CMK (cell line): Measurements from ENCODE around the gene ITGA1.
"Not testable (repeated sequence)": the region's sequence is repeated elsewhere in the genome, so short reads cannot be mapped to it uniquely, and the experiment has no call there.

Experiments
- DNase-seq: peaks from one replicate; pipeline ENCODE4 v3.0.0-alpha.2; 2010; ENCODE audit warnings: low read depth

ITGA1 gene

DNA sequence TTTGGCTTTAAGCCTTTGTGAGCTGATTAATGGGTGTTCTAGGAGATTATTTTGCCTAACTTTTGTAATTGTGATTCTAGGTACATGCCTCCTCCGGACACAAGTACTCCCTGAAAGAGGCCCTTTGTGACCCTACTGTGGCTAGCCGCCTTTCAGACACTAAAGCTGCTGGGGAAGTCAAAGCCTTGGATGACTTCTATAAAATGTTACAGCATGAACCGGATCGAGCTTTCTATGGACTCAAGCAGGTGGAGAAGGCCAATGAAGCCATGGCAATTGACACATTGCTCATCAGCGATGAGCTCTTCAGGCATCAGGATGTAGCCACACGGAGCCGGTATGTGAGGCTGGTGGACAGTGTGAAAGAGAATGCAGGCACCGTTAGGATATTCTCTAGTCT is 13.6 kb downstream of the ITGA1 start:
- no peak for DNase-seq

DNA sequence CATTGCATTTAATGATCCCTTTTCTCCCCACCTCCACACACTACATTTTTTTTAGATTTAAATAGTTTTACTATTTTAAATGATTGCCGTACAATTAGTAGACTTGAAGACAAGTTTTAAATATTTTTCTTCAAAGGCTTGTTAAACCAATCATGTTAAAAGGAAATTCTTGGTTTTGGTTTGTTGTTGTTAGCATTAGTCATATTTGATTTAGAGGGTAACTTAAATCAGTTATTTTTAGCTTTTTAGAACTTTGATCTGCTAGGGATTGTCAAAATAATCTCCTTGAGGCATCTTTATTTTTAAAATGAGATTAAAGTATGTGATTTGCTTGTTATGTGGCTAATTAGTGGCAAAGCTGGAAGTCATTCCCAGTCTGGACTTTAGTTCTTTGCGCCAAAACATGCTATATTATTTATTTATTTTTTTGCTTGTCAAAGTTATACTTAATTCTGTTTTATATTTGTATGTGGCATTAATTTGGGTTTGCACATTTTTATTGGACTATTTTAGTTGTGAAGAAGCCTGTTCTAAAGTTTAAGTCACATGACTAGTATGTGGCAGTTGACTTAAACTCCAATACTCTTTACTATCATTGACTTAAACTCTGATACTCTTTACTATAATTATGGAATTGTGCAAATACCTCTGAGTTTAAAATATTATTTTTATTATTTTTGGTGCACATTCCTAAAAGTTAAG is 14.7 kb downstream of the ITGA1 start:
- DNase-seq: no peak

DNA sequence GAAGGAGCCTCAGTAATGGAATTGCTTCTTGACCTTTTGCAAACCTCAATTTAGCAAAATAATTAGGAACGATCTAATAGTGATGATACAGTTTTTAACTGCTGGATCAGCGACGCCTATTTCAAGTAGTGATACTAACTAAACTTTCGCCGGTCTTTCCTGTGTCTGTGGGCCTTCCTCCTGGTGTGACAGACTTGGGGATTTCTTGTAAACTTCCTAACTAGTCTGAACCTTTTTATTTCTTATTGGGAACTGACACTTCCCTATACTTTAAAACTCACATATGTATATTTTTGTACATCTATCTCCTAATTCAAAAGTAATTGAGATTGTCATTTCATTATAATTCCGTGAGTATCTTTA is 15.2 kb downstream of the ITGA1 start:
- DNase-seq: no peak

DNA sequence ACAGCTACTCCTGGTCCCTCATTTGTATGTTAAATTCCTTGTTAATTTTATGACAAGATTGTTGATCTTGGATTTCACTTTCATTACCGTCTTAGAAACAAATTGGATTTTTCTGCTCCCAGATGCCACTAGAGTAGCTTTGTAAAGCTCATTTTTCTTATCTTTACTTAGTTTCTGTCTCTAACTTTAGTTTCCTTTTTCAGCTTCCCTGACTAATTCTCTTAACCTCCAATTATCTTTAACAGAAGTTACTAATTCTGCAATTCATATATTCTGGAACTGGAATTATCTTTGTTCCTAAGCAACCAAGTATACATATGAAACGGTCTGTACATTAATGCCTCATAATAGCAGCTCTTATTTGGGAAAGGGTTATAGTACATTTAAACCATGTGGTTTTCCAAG is 16.7 kb downstream of the ITGA1 start:
- DNase-seq: no peak

DNA sequence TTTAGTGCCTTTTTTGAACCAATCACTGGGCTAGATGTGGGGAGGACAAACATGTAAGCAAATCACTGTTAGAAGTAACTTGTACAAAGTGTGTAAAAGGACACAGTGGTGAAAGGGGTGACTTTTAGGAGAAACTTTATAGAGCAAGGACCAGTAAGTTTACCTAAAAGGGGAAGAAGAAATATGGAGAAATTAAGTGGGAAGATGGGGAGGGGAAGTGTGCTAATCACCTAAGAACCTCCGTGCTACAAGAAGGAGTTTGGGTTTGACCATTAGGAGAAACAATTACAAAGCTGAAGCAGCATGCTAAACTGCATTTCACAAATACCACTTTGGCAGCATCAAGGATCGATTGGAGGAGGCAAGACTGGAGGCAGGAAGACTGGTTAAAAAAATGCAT is 17.3 kb downstream of the ITGA1 start:
- no peak for DNase-seq

DNA sequence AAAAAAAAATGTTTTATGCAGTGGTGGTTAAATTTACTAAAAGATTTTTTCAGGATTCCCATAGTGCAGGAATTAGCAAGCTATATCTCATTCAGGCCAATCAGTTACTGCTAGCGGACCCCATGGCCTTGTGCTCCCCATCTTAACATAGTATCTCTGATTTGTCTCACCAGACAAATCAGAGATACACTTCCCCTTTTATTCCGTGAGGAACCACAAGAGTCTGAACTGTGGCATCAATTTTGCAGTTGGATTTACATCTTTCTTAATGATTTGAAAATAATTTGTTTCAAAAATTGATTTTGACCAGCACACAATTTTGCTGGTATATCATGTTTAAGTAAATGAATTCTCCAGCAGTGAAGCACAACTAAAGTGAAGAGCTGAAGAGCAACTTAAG is 17.9 kb downstream of the ITGA1 start:
- DNase-seq: no peak

DNA sequence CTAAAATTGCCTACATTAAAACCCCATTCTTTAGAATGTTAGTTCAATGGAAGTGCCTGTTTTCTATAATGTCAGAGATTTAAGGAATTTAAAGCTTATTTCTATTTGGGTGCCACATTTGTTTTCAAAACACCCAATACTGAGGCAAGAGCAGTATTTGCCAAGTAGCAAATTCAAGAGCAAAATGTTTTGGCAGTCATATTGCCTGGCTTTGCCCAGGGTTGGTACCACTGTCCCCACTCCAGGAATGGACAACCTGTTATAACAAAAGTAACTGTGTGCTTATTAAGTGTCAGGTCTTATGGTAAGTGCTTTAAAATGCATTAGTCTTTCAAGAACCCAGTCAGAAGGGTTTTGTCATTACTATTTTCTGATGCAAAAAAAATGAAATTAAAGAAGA is 19.3 kb downstream of the ITGA1 start:
- no peak for DNase-seq

DNA sequence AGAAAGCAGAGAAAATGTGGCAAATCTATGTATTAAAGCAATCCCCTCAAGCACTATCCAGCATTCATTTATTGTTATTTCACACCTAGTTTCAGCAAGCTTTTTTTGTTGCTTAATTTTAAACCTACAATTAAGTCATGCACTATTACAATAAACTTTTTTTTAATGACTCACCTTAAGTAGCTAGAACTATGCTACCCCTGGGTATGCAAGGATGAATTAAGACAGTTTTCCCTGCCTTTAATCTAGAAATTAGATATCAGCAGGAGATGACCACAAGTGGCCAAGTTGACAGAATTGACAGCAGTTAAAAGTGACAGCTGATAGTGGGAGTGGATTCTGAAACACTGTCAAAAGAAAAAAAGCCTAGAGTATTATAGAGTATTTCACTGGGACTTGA is 20.0 kb downstream of the ITGA1 start:
- no peak for DNase-seq

DNA sequence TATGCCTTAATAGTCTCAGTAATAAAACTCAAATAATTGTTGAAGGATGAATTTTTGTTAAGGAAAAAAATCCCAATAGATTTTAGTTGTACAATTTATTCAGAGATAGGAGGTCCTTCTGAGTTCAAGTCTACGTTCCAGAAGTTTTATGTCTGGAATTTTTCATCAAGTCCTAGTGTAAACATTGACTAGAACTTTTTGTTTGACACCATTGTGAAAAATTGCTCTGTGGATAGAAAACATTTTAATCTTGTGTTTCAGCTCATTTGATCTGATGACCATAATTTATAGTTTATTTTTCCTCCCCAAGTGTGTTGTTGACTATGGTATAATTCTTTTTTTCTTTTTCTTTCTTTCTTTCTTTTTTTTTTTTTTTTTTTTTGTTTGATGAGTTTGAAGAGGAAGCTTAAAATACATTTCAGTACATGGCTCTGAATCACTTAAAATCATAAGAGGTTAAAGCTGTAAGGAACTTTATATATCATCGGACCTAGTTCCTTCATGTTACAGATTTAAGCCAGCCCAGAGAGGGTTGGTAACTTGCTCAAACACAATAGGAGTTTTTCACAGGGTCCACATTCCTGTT is 20.7 kb downstream of the ITGA1 start:
- no peak for DNase-seq

DNA sequence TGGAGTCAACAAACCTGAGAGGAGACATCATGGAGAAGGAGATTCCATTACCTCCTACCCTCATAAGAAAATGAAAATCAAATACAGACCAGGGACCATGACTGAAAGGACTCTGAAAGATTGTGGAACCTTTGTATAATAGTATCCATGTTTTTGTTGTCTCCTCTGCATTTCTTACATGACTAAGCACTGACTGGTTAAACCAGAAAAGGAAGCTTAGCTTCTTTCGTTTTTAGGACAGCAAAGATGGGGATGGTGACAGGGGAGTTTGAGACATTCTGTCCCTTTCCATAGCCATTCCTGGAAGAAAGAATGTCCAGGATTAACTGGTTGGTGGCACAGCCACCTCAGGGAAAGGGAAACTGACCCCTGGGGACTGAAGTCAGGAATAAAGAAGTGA is 22.2 kb downstream of the ITGA1 start:
- DNase-seq: no peak

DNA sequence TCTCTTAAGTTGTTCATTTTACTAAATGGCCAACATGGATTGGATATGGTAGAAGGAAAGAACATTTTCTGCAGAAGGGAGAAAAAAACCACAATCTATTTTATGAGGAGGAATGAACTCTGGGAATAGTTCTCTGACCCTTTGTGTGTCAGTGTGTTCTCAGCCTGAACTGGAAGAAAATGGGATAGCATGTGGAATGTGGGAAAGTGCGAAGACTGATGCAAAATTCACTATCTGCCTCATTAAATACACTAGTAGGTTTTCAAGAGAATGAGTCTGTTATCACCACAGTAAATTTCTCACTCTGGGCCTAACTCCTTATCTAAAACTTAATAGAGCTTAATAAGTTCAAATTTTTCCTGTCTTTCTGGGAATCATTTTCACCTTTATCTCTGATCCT is 22.7 kb downstream of the ITGA1 start:
- DNase-seq: no peak

DNA sequence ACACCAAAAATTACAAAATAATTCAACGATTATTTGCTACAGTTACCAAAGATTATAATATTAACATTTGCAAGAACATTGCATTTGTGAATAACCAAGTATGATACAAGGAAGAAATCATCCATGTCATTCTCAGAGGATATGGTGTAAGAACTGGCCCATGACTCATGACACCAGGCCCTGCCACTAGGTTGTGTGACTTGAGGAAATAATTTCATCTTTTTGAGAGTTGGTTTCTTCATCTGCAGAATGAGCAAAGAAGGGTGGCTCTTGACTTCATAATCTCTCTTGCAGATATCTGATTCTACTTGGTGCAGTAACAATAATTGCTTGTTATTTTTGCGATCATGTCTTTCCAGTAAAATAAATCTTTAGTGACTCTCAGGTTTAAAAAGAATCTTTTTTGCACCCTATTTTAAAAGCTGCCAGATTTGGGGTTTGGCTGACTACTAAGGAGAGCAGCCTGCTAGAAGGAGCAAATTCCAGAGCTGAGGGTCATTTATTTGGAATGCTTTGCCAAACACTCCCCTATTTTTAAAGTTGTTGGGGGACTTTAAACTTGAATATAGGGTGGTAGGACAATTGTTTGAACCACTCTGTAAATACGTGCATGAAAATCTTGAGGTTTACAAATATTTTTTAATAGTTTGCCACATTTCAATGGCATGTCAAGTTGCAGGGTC is 23.5 kb downstream of the ITGA1 start:
- DNase-seq: no peak

DNA sequence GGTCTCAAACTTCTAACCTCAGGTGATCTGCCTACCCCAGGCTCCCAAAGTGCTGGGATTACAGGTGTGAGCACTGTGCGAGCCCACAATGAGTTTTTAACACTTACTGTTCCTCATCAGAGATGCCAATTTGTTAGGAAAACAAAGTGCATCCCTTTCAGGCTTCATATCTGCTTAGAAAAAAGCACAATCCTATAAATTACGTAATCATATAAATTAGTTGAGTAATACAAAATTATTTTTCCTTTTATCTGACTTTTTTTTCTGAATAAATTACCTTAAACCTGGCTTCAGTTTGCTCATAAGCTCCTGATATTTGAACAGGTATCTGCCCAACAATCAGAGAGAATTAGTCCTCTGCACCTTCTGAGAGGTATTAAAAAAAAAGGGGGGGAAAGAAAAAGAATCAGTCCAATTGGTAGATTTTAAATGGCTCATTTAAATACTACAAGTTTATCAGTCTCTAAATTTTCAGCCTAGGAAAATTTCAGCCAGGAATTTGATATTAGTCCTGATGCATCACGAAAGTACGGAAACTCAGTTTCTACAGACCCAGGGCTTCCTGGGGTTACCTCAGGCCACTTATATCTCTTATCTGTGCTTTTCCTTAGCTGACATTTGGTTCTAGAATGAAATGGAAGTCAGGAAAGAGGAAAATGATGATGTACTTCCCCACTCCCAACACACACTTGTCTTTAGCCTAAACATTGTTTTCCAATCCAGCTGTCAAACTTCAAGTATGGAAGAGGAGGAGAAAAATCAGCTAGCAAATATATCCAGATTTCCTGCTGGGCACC is 26.8 kb downstream of the ITGA1 start:
- no peak for DNase-seq

DNA sequence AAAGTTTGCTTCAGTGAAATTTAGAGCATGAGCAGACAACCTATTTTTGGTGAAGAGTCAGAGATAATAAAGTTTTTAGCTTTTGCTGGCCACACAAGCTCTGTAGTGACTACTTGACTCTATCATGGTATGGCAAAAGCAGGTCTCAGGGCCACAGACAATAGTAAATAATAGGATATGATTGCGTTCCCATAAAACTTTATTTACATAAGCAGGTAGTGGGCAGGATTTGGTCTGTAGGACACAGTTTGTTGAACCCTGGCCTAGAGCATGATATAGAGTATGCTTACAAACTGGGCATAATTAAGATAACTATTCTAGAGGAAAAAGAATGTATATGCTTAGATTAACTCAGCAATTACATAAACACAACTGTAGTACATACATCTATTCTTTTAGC is 30.1 kb downstream of the ITGA1 start:
- DNase-seq: no peak

DNA sequence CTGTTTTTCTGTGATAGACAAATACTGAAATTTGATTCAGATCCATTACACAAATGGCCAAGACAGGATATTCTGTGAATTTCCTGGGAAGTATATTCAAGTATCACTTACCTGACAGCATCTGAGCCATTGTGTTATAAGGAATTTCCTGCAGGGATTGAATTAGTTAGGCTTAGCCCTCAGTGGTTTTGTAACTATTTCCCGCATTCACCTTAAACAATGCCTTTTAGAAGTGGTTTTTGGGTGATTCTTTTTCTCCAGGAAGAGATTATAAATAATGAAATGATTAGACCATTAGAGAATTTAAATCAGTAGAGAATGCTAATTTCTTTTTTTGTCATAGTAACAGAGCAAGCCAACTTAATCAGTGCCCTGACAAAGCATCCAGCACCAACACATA is 30.6 kb downstream of the ITGA1 start:
- DNase-seq: no peak

DNA sequence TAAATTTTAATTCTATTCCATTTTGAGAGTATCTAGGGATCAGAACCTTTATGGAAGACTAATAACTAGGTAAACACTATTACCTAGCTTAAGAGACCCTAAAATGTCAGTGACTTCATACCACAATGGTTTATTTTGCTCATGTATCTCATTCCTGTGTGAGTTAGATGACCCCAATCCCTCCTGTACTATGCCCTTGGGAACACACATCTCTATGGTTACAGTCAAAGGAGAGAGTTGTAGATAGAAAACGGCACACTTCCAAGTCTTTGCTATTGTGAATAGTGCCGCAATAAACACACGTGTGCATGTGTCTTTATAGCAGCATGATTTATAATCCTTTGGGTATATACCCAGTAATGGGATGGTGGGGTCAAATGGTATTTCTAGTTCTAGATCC is 31.1 kb downstream of the ITGA1 start:
- DNase-seq: not testable (repeated sequence)

DNA sequence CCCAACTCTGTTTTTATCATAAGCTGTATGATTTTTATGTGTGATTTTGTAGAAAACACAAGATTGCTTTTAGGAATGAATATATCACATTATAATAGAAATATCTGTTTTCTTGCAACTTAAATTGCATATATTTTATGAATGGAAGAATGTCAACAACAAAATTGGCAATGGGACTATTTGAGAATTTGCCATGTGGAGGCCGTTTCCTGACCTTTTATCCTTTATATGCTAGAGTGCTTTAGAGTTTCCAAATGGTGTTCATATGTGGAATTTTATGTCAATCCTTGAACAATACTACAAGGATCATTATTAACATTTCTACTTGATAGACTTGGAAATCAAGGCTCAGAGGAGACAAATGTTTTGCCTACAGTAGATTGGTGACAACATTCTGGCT is 34.2 kb downstream of the ITGA1 start:
- DNase-seq: no peak

DNA sequence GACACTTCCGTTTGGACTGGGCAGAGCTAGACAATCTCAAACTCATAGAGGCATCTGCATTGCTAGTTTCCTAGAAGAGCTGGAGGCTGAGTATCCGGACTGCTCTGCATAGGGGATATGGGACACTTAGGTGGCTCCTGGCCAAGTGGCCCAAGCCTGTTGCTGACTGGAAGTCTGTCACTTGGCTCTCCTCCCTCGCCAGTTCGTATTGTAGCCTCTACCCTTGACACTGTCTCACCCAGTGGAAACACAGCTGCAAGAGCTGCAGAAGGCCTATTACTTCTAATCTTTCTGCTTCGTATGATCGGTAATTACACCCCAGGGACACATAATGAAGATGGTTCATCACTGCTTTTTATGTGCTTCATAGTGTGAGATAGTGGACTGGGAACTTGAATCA is 34.7 kb downstream of the ITGA1 start:
- DNase-seq: no peak

DNA sequence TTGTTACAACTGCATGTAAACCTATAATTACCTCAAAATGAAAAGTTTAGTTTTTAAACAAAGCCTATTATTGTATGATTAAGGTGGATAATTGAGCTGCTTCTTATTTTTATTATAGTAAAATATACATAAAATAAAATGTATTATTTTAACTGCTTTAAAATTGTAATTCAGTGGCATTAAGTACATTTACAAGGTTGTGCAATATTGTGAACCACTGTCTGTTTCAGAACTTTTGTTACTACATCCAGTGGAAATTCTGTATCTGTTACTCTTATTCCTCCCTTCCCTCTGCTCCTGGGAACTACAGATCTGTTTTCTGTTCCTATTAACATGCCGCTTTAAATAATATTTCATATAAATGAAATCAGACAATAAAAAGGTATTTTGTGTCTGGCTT is 37.1 kb downstream of the ITGA1 start:
- no peak for DNase-seq

DNA sequence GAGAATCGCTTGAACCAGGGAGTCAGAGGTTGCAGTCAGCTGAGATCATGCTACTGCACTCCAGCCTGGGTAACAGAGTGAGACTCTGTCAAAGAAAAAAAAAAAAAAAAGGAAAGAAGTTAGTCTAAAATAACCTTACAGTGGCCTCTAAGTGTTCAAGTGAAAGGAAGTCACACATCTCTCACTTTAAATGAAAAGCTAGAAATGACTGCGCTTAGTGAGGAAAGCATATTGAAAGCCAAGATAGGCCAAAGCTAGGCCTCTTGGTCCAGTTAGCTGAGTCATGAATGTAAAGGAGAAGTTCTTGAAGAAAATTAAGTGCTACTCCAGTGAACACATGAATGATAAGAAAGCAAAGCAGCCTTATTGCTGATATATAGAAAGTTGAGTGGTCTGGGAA is 38.1 kb downstream of the ITGA1 start:
- DNase-seq: peak; percentile 94

DNA sequence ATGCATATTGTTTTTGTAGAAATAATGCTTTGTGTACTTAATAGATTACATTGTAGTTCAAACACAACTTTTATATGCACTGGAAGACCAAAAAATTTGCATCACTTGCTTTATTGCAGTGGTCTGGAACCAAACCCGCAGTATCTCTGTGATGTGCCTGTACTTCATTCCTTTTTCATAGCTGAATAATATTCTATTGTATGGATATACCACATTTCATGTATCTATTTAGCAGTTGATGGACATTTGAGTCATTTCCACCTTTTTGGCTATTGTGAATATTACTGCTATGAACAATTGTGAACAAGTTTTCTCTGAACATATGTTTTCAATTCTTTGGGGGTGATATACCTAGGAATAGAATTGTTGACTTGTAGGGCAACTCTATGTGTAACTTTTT is 40.1 kb downstream of the ITGA1 start:
- no peak for DNase-seq

DNA sequence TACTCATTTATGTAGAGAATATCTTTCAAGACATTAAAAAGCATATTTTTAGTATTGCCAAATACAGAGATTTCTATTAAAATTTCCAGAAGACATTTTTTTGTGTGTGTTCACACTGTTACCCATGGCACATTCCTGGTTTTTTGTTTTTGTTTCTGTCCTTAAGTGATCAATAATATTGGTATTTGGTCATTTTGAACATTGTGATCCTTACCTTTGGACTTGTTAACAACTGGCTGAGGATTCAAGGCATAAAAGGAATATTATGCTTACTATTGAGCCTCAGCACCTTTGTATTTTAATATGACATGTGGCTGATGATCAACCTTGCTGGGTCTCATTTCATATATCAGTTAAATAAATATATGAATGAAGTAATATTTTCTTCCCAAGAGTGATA is 41.9 kb downstream of the ITGA1 start:
- no peak for DNase-seq

DNA sequence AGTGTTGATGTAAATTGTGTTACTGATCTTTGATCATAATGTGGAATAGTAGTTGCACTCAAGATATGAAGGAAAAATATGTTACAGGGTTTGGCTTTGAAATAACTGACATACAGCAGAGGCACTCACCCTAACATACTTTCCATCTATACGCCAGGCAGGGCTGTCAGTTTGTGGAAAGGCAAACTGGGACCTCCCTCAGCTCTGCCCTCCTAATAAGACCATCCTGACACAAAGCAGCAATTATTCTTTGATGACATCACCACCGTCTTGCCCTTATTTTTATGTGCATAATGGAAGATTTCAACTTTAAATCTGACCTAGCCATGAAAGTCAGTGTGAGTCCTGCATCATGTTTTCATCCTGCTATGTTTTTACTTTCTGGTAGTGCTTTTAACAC is 42.9 kb downstream of the ITGA1 start:
- DNase-seq: no peak
